AG09309 (cell line): Measurements from ENCODE around the gene HNF4A.

Experiments used
- DNase-seq: peaks from one replicate; pipeline ENCODE4 v3.0.0-alpha.2; 2010; ENCODE audit warnings: low read depth
- H3K4me3 ChIP-seq: 2 replicates; pipeline ENCODE4 v1.5.1; 2011; ENCODE audit warnings: mild to moderate bottlenecking, low read depth, low read length, moderate library complexity; ENCODE audit not compliant: control insufficient read depth
- TF ChIP-seq, protein P1 (sequence below): IDR thresholded peaks from 2 replicates; pipeline ENCODE4 v1.5.1; 2011; ENCODE audit warnings: mild to moderate bottlenecking, low read depth, low read length, inconsistent platforms; ENCODE audit not compliant: insufficient read depth, control insufficient read depth; ENCODE audit errors: missing control alignments

Gene HNF4A

DNA sequence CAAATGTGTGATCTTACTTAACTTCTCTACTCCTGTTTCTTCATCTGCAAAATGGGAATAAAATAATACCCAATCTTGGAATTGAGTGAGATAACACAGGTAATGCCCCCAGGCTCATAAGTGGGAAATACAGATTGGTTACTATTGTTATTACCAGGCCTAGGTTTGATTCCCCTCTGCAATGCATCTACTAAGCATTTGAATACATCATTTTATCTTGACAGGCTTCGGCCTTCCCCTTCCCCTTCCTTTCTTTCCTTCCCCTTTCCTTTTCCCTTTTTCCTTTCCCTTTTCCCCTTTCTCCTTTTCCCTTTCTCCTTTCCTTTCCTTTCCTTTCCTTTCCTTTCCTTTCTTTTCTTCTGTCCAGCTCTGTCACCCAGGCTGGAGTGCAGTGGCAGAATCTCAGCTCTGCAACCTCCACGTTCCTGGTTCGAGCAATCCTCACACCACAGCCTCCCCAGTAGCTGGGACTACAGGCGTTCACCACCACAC lies 7.3 kb upstream of the HNF4A start:
- no peak overlapping the region for H3K4me3 ChIP-seq
- no peak for DNase-seq
- TF ChIP-seq, protein P1, sequence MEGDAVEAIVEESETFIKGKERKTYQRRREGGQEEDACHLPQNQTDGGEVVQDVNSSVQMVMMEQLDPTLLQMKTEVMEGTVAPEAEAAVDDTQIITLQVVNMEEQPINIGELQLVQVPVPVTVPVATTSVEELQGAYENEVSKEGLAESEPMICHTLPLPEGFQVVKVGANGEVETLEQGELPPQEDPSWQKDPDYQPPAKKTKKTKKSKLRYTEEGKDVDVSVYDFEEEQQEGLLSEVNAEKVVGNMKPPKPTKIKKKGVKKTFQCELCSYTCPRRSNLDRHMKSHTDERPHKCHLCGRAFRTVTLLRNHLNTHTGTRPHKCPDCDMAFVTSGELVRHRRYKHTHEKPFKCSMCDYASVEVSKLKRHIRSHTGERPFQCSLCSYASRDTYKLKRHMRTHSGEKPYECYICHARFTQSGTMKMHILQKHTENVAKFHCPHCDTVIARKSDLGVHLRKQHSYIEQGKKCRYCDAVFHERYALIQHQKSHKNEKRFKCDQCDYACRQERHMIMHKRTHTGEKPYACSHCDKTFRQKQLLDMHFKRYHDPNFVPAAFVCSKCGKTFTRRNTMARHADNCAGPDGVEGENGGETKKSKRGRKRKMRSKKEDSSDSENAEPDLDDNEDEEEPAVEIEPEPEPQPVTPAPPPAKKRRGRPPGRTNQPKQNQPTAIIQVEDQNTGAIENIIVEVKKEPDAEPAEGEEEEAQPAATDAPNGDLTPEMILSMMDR, result no peak

DNA sequence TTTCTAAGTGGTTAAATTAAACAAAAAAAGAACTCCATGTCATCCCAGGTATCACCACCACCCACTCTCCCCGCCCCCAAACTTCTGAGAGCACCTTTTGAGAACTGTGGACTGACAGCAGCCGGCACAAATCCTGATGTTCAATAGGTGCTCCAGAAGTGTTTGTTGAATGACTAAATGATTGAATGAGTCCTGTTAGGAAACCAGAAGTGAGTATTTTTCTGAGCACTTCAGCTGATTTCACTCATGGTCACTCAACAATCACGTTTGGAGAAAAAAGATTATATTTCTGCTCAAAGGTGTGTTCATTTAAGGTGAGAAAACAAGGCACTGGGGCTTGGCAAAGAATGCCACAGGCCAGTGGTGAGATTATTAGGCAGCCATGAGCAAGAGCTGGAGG lies 6.2 kb upstream of the HNF4A start:
- H3K4me3 ChIP-seq, result no peak overlapping the region
- no peak for DNase-seq
- TF ChIP-seq, protein P1, result no peak

DNA sequence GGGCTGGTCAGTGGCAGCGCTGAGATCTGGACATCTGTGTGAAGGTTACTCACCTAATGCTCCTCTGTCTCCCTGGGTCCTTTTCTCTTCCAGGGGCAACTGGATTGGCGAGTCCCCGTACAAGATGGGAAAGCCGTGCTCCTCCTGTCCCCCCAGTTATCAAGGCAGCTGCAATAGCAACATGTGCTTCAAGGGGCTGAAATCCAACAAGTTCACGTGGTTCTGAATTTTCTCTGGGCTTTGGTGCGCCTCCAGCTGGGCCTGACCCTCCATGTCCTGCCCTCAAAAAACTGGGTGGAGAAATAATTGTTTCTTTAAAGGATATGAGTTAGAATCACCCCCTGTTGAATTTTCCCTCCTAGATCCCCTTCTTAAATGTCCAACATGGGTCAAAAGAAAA lies 4.9 kb upstream of the HNF4A start:
- DNase-seq, result no peak
- no peak overlapping the region for H3K4me3 ChIP-seq
- TF ChIP-seq, protein P1, result no peak

DNA sequence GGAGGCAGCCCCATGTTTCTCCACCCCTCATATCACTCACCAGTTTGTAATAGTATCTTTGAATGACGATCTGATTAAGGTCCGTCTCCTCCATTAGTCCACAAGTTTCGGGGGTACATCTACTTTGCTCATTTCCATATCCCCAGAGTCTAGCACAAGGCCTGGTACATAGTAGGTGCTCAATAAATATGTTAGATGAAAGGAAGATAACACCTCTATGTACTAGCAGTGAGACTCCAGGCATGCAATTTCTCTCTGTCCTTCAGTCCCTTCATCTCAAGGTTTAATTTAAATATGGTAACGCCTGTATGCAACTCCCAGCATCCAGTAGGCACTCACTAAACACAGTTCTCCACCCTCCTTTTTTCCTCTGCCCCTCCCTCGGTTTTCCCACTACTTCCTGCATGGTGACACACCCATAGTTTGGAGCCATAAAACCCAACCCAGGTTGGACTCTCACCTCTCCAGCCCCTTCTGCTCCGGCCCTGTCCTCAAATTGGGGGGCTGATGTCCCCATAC lies 461 bp upstream of the HNF4A start:
- H3K4me3 ChIP-seq, result no peak overlapping the region
- no peak for DNase-seq
- TF ChIP-seq, protein P1, result no peak

DNA sequence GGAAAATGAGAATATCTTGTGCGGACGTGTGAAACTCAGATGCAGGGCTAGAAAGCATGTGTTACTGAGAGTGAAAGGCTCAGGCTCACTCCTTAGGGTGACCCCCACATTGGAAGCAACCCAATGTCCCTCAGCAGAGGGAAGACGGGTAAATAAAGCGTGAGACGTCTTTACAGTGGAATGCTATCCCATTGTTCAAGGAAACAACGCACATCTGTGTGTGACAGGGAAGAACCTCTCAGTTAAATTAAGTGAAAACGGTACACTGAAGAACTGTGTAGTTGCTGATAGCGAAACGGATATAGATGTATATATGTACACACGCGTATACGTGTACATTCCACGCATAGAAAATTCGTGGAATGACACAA lies 839 bp downstream of the HNF4A start:
- TF ChIP-seq, protein P1, result no peak
- H3K4me3 ChIP-seq, result no peak overlapping the region
- no peak for DNase-seq

DNA sequence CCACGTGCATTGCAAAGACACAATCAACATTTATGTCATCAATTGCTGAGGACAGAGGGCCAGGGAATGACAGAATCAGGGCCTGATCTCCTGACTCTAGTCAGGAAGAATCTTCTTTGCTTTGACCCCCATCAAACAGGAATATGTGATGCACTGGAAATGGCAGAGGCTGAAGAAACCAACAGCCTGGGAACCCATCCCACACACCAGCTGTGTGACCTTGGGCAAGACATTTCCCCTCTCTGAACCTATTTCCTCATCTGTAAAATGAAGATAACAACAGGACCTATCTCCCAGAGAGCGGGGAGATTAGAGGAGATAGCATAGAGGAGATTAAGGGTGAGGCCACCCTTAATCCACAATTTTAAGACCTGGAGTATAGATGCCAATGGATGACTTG lies 1.5 kb downstream of the HNF4A start:
- DNase-seq, result no peak
- TF ChIP-seq, protein P1, result no peak
- H3K4me3 ChIP-seq, result no peak overlapping the region
